Measurements from ENCODE around the gene MDH1. TPM values are rescaled to one million over a fixed set of nuclear protein-coding genes. Genes with fewer than 3 reads are reported as not detected.
"Not testable (repeated sequence)": the region's sequence is repeated elsewhere in the genome, so short reads cannot be mapped to it uniquely, and the experiment has no call there.

Gene MDH1
- total RNA-seq, 2 donors from 2014 or later, result 66.1 to 103 TPM

GRCh38 chr2:63598981-63599380, 10.2 kb downstream of the MDH1 start:
- no peak for TF ChIP-seq CTCF (IDR thresholded peaks at IDR 0.05)
- ATAC-seq (ENCODE audit: insufficient number of reproducible peaks, low FRiP score, low read depth), result no peak

GRCh38 chr2:63600881-63601460, 12.2 kb downstream of the MDH1 start:
- no peak overlapping the region for H3K27ac ChIP-seq
- no peaks in the 10 kb centered on the region for H3K27me3 ChIP-seq (replicated peaks; ENCODE audit: insufficient read depth)
- peaks cover 27% of the 10 kb centered on the region for H3K36me3 ChIP-seq
- H3K9me3 ChIP-seq, result no peaks in the 10 kb centered on the region
- DNase-seq (ENCODE audit: low spot score) (no peak), ATAC-seq (ENCODE audit: insufficient number of reproducible peaks, low FRiP score, low read depth) (no peak)
- peaks cover 5 to 10% of the 10 kb centered on the region in 2 donors for H3K4me1 ChIP-seq (ENCODE audit: control insufficient read depth in 1 of 2, low read depth in 2 of 2)
- H3K4me3 ChIP-seq, result no peak overlapping the region
- TF ChIP-seq CTCF (IDR thresholded peaks at IDR 0.05), result no peak

More at GRCh38 chr2:63598981-63599380, 10.2 kb downstream of the MDH1 start:
- Histone ChIP-seq H3K4me3 (no peak overlapping the region), H3K27me3 (replicated peaks; ENCODE audit: insufficient read depth) (no peaks in the 10 kb centered on the region), H3K4me1 (ENCODE audit: control insufficient read depth in 1 of 2, low read depth in 2 of 2) (peaks cover 5 to 14% of the 10 kb centered on the region in 2 donors), H3K36me3 (peaks cover 17% of the 10 kb centered on the region), H3K27ac (no peak overlapping the region), H3K9me3 (no peaks in the 10 kb centered on the region)
- DNase-seq (ENCODE audit: low spot score), result no peak

DNA sequence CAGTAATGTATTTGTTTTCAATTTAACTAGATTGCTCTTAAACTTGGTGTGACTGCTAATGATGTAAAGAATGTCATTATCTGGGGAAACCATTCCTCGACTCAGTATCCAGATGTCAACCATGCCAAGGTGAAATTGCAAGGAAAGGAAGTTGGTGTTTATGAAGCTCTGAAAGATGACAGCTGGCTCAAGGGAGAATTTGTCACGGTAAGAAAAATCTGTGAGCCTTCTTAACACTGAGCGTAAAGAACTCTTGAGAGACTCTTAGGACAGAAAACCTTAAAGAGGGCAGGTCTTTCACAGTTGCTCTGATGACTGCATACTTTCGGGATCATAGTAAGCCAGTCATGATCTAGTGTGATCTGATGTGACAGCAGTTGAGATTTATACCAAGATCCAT, 15.9 kb downstream of the MDH1 start:
- no peaks in the 10 kb centered on the region for H3K4me1 ChIP-seq (ENCODE audit: control insufficient read depth in 1 of 2, low read depth in 2 of 2)
- ATAC-seq (ENCODE audit: insufficient number of reproducible peaks, low FRiP score, low read depth) (no peak), DNase-seq (ENCODE audit: low spot score) (no peak)
- no peak overlapping the region for H3K4me3 ChIP-seq
- TF ChIP-seq CTCF (IDR thresholded peaks at IDR 0.05), result no peak
- H3K9me3 ChIP-seq, result no peaks in the 10 kb centered on the region
- H3K36me3 ChIP-seq, result peaks cover 39% of the 10 kb centered on the region
- no peak overlapping the region for H3K27ac ChIP-seq
- no peaks in the 10 kb centered on the region for H3K27me3 ChIP-seq (replicated peaks; ENCODE audit: insufficient read depth)

GRCh38 chr2:63608865-63609264, 20.1 kb downstream of the MDH1 start:
- DNase-seq (ENCODE audit: low spot score); H3K27ac ChIP-seq; H3K9me3 ChIP-seq; ATAC-seq (ENCODE audit: insufficient number of reproducible peaks, low FRiP score, low read depth); H3K4me1 ChIP-seq (ENCODE audit: control insufficient read depth in 1 of 2, low read depth in 2 of 2); H3K4me3 ChIP-seq; H3K27me3 ChIP-seq (replicated peaks; ENCODE audit: insufficient read depth): not testable (repeated sequence)
- H3K36me3 ChIP-seq, result peaks cover 31% of the 10 kb centered on the region

GRCh38 chr2:63610525-63610924, 21.8 kb downstream of the MDH1 start:
- ATAC-seq (ENCODE audit: insufficient number of reproducible peaks, low FRiP score, low read depth) (no peak), DNase-seq (ENCODE audit: low spot score) (no peak)
- no peaks in the 10 kb centered on the region for H3K4me1 ChIP-seq (ENCODE audit: control insufficient read depth in 1 of 2, low read depth in 2 of 2)
- no peak for TF ChIP-seq CTCF (IDR thresholded peaks at IDR 0.05)
- no peak overlapping the region for H3K27ac ChIP-seq
- no peak overlapping the region for H3K4me3 ChIP-seq
- H3K36me3 ChIP-seq, result peaks cover 17% of the 10 kb centered on the region
- no peaks in the 10 kb centered on the region for H3K27me3 ChIP-seq (replicated peaks; ENCODE audit: insufficient read depth)
- H3K9me3 ChIP-seq, result no peaks in the 10 kb centered on the region

DNA sequence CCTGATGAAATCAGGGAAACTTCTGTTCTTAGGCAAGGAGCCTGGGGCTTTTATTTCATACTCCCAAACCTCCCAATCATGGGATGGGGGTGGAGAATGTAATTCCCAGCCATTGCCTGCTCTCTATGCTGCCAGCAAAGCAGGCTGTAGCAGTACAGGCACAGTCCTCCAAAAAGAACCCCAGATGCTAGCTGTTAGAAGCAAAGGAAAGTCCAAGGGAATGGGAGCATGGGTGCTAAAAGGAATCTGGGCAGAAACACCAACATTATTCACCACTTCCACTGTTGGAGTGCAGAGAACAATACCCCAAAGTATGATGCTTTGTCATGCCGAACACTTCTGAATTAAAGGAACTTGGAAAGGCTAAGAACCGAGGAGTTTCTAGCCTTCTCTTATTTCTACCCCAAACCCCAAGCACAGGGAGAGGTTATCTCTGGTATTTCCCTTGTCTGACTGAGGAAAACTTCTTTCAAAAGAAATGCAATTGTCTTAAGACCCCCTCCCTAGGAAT, 24.7 kb downstream of the MDH1 start:
- Histone ChIP-seq H3K4me3 (no peak overlapping the region), H3K27me3 (replicated peaks; ENCODE audit: insufficient read depth) (no peaks in the 10 kb centered on the region), H3K36me3 (no peaks in the 10 kb centered on the region), H3K4me1 (ENCODE audit: control insufficient read depth in 1 of 2, low read depth in 2 of 2) (no peaks in the 10 kb centered on the region), H3K27ac (no peak overlapping the region), H3K9me3 (no peaks in the 10 kb centered on the region)
- no peak for TF ChIP-seq CTCF (IDR thresholded peaks at IDR 0.05)
- ATAC-seq (ENCODE audit: insufficient number of reproducible peaks, low FRiP score, low read depth) (no peak), DNase-seq (ENCODE audit: low spot score) (no peak)
